ENCODE results near the gene SAP30L. TPM values are rescaled to one million over a fixed set of nuclear protein-coding genes. Genes with fewer than 3 reads are reported as not detected.

SAP30L gene
- polyA plus RNA-seq, 3 donors: 45.2 to 54.2 (median 48.0) TPM

DNA sequence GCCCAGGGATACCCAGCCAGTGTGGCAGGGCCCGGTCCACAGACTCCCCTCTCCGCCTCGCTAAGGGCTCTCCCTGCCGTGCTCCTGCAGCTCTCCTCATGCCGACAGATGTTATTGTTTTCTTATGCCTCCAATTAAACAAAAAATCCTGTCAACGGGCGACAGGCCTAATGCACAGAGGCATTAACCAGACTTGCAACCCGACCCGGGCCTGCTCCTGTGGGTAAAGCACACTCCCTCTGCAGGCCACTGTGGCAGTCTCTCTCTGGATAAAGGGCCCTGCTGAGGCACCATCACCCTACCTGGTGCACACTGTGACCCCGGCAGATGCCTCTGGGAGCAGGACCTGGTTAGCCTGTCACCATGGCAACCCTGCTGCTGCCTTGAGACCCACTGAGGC is 59.8 kb downstream of the SAP30L start:
- no peak for DNase-seq

DNA sequence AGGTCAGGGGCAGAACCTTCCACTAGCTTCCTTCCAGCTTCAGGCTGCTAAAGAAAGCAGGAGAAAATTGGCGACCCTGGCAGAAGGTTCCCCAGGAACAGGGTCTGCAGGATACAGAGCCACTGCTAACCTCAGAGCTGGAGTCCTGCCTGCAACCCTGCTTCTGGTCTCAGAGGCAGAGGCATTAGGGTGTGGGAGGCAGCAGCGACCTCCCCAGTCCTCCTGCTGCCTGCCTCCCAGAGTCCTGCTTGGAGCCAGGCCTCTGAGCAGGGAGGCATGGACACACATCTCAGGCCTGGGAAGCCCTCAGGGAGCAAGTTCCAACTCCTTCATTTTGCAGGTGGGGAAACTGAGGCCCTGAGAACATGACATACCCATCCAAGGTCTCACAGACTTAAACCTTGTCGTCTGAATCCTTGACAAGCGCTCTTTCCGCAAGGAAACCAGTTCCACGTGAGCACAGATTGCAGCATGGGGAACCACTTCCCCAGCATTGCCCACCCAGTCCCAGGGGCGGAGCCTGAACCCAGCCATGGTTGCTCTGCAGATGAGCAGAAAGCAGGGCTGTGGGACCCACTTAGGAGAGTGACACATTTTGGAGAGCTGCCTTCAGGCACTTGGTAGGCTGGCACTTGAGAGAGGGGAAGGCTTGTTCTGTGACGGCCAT is 60.4 kb downstream of the SAP30L start:
- no peak for DNase-seq

DNA sequence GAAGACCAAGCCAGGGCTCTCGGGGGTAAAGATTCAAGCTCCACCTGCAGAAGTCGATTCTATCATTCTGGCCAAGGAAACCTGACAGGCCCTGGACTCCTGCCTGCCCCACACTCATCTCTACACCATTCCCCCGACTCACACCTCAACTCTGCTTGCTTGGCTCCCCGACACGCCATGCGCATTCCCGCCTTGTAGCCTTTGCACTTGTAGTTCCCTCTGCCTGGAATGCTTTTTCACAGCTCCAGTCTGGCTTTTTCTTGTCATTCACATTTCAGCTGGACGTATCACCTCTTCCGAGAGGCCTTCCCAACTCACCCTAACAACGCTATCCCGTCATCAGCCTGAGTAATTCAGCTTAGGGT is 60.9 kb downstream of the SAP30L start:
- DNase-seq: no peak

DNA sequence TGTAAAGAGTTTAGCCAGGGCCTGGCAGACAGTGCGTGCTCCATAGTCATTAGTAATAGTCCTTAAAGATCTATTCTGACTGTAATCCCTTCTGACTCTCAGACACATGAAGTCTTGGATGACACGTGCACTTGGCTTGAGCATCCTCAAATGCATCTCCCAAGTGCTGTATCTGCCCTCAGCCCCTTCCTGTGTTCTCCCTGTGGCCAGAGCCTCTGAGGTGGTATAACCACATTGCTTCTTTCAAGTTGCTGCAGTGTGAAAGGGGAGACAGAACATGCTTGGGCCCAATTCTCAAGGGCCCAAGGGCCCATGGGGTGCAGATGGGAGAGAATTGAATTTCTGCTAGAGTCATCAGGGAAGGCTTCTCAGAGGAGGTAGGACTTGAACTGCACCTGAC is 62.3 kb downstream of the SAP30L start:
- no peak for DNase-seq

DNA sequence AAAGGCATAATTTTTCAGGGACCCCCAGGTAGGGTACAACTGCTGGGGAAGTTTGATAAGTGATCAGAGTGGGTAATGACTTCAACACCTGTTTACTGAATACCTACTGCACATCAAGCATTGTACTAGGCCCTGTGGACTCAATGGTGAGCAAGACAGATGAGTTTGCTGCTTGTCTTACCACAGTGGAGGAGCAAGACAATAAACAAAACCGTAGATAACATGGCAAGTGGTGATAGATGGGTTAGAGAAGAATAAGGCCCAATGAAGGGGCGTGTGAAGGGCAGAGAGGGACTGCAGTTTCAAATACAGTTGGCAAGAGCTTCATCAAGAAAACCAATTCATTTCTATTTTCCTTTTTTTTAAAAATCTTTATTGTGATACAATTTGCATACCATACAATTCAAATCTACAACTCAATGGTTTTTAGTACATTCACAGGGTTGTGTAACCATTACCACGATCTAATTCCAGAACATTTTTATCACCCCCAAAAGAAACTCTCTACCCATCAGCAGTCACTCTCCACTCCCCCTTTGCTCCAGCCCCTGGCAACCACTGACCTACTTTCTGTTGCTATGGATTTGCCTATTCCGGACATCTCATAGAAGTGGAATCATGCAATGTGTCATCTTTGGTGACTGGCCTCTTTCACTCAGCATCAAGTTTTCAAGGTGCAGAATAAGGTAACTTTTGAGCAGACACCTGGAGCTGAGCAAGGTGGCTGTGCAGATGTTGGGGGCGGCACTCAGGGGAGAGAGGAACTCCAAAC is 64.2 kb downstream of the SAP30L start:
- DNase-seq: no peak

Other genes with a start within 250 kb of the SAP30L start
- not detected for gene HAND1, start 32.2 kb downstream of the SAP30L start, polyA plus RNA-seq (ENCODE audit: insufficient read length in 3 of 3)